NB4 (cell line): ENCODE results near the gene SERAC1.

Experiments used
- POLR2A ChIP-seq: IDR thresholded peaks from 2 replicates; pipeline ENCODE4 v1.6.1; 2011; ENCODE audit warnings: mild to moderate bottlenecking; ENCODE audit not compliant: insufficient read length; ENCODE audit errors: extremely low read depth
- TF ChIP-seq, protein P1 (sequence below): IDR thresholded peaks from one replicate; pipeline ENCODE4 v1.5.1; 2012; ENCODE audit warnings: low read depth, low read length

DNA sequence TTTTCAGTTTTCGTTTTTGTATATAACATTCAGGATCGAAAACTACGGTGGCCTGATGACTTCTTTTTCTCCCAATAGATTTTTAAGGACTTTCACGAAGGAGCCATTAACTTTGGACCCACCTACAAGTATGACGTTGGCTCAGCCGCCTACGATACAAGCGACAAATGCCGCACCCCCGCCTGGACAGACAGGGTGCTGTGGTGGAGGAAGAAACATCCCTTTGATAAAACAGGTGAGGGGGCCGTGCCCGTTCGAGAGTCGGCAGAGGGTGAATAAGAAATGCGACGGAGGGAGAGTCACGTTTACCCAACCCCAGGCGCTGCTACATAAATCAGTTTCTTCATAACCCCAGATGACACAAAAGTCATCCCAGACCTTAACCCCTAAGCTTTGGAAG is 91.5 kb downstream of the SERAC1 start:
- TF ChIP-seq POLR2A: no peak
- TF ChIP-seq, protein P1, sequence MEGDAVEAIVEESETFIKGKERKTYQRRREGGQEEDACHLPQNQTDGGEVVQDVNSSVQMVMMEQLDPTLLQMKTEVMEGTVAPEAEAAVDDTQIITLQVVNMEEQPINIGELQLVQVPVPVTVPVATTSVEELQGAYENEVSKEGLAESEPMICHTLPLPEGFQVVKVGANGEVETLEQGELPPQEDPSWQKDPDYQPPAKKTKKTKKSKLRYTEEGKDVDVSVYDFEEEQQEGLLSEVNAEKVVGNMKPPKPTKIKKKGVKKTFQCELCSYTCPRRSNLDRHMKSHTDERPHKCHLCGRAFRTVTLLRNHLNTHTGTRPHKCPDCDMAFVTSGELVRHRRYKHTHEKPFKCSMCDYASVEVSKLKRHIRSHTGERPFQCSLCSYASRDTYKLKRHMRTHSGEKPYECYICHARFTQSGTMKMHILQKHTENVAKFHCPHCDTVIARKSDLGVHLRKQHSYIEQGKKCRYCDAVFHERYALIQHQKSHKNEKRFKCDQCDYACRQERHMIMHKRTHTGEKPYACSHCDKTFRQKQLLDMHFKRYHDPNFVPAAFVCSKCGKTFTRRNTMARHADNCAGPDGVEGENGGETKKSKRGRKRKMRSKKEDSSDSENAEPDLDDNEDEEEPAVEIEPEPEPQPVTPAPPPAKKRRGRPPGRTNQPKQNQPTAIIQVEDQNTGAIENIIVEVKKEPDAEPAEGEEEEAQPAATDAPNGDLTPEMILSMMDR: no peak
